GM21737 (cell line): Measurements from ENCODE around the gene NUDT8.
"Not testable (repeated sequence)": the region's sequence is repeated elsewhere in the genome, so short reads cannot be mapped to it uniquely, and the experiment has no call there.

Experiments
- ATAC-seq: cut with Tn5 transposase; IDR thresholded peaks from one replicate; pipeline ENCODE4 v1.9.1; 2021; ENCODE audit warnings: mild to moderate bottlenecking, moderate library complexity; ENCODE audit not compliant: unreplicated experiment

NUDT8 gene

DNA sequence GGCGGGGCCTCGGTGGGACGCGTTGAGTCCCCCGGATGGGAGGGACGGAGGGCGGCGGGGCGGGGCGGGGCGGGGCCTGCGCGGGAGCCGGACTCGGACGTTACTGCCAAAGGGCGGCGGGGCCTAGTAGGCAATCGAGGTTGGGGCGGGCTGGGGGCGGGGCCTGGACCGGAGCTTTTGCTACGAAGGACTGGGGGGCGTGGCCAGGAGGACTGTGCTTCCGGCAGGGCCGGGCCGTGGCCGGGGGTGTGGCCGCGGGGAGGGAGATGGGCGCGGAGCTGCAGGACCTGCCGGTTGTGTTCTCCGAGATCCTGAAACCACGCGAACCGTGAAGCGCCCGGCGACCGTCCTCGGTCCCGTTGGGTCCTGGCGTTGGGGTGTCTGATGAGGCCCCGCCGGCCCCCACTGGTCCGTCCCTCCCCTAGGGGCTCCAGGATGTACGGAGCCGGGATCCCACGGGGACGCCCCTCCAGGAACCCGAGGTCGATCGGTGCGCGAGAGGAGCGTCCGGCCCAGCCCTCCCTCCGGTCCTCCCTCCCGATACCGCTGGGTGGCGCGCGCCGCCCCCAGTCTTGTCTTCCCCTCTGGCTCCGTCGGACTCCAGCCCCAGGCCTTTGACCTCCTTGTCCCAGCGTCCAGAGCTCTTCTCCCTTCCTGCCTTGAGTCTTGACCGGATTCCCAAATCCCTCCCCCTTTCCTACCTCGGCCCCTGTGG lies 648 bp upstream of the NUDT8 start:
- peak; percentile 62 for ATAC-seq

GRCh38 chr11:67628710-67629385 lies 889 bp downstream of the NUDT8 start:
- ATAC-seq, result no peak

GRCh38 chr11:67627812-67628624 lies 1.7 kb downstream of the NUDT8 start:
- no peak for ATAC-seq

DNA sequence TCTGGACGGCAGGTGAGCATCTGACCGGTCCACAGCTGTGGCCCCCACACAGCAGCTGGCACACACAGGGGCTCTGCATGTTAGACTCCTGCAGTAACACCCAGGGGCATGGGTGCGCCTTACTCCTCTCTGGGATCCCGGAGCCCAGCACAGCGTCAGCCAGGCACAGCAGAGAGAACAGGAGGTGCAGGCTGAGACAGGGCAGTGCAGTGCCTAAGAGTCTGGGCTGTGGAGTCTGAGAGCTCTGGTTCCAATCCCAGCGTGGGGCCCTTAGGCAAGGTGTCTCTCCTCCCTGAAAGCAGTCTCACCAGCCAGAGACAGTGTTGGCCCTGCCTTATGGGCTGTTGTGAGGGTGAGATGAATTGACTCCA lies 2.3 kb downstream of the NUDT8 start:
- ATAC-seq, result no peak

GRCh38 chr11:67626970-67627369 lies 2.8 kb downstream of the NUDT8 start:
- ATAC-seq, result no peak

GRCh38 chr11:67626131-67626833 lies 3.5 kb downstream of the NUDT8 start:
- not testable (repeated sequence) for ATAC-seq

DNA sequence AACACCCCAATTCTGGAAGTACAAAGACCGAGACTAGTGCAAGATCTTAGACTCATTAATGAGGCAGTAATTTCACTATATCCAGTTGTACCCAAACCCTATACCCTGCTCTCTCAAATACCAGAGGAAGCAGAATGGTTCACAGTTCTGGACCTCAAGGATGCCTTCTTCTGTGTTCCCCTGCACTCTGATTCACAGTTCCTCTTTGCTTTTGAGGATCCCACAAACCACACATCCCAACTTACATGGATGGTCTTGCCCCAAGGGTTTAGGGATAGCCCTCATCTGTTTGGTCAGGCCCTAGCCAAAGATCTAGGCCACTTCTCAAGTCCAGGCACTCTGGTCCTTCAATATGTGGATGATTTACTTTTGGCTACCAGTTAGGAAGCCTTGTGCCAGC lies 5.9 kb downstream of the NUDT8 start:
- not testable (repeated sequence) for ATAC-seq

DNA sequence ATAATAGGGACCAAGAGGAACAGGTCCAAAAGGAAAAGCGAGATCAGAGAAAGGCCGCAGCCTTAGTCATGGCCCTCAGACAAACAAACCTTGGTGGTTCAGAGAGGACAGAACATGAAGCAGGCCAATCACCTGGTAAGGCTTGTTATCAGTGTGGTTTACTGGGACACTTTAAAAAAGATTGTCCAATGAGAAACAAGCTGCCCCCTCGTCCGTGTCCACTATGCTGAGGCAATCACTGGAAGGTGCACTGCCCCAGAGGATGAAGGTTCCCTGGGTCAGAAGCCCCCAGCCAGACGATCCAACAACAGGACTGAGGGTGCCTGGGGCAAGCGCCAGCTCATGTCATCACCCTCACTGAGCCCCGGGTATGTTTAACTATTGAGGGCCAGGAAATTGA lies 6.8 kb downstream of the NUDT8 start:
- not testable (repeated sequence) for ATAC-seq

GRCh38 chr11:67621928-67622327 lies 7.8 kb downstream of the NUDT8 start:
- ATAC-seq, result not testable (repeated sequence)

DNA sequence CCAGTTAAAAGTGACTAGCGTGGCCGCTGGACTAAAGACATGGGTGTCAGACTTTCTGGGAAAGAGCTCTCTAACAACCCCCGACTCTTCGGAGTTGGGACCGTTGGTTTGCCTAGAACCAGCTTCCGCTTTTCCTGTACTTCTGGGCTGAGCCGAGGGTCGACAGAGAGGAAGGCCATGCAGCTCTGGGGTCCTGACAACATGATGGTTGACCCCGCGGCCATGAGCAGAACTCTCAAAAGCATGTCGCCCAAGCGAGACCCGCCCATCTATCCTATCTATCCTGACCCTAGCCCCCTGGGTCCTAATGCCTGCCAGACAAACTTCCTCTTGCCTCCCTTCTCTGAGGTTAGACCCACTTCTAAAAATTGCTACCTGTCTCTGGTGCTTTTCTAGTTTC lies 9.1 kb downstream of the NUDT8 start:
- not testable (repeated sequence) for ATAC-seq

GRCh38 chr11:67619683-67620618 lies 9.8 kb downstream of the NUDT8 start:
- ATAC-seq, result not testable (repeated sequence)

- ATAC-seq, result not testable (repeated sequence)
These were observed 10.7 kb downstream of the NUDT8 start for GRCh38 chr11:67618901-67619659.

DNA sequence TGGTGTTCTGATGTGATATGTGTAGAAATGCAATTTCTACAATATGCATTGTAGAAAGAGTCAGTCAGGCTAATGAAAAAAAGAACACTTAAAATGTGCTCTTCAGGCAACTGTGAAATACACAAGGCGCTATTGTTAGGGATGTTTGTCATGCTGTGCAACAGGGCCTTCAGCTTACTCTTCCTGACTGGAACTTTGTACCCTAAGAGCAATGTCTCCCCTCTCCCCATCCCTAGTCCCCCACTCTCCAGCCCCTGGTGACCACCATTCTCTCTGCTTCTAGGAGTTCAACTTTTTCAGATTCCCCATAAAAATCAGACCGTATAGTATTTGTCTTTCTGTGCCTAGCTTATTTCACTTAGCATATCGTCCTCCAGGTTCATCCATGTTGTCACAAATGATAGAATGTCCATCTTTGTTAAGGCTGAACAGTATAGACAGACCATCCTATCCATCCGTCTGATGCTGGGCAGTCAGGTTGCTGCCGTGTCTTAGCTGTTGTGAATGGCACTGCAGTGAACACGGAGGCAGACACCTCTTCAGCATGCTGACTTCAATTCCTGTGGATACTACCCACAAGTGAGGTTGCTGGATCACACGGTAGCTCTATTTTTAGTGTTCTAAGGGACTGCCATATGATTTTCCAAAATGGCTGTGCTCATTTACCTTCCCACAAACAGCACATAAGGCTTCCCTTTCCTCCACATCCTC lies 12.3 kb downstream of the NUDT8 start:
- no peak for ATAC-seq

- ATAC-seq, result no peak
These were observed 13.1 kb downstream of the NUDT8 start for GRCh38 chr11:67616431-67617242.

- ATAC-seq, result no peak
These were observed 13.9 kb downstream of the NUDT8 start for GRCh38 chr11:67615728-67616430.

DNA sequence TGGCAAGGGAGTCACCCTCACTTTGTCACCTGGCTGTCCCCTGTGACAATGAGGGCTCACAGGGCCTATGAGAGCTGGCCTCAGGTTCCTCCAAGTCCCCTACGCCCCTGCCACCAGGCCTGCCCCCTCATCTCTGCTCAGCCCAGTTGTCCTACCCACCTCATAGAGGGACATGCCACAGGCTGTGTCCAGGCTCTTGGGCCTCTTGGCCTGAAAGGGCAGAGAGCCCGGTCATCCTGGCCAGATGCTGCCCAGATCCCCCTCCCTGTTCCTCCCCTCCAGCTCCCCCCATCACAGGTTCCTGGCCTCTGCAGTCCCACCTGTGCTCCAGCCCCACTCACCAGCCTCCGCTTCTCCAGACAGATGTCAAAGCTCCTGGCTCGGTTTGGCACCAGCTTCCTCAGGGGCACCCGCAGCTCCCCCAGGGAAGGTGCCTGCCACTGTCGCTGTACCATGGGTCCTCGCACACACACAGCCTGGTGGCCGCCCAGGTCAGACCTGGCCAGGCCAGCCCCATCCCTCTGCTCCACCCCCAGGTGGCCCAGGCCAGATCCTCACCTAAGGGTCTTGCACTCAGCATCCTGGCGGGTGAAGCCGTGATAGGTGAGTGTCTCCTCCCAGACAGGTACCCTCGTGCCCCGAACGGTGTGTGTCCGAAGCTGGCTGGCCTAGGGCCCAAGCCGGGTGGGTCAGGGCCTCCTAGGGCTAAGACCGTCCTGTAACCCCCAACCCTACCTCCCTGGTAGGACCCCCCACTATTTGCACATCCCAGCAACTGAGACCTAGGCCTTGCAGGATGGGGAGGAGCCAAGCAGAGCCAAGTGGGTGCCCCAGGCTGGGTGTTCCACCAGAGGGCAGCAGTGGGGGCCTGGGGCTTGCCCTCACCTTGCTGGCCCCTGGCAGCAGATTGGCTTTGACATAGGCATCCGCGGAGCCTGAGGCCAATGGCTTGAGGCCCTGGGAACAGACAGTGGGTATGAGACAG lies 14.7 kb downstream of the NUDT8 start:
- ATAC-seq, result no peak
